Subcutaneous abdominal adipose tissue (tissue), 5 donors: Measurements from ENCODE around the gene ZNF311.
"Not testable (repeated sequence)": the region's sequence is repeated elsewhere in the genome, so short reads cannot be mapped to it uniquely, and the experiment has no call there.

Source experiments
- H3K27ac ChIP-seq: one replicate; pipeline ENCODE4 v1.7.0; 2013; ENCODE audit warnings: low read depth, mild to moderate bottlenecking, inconsistent platforms, low read length, moderate library complexity
- H3K27me3 ChIP-seq, 5 donors: one replicate each; pipeline ENCODE4 v1.7.0; 2013; ENCODE audit warnings: low read length in 5 of 5, inconsistent platforms in 1 of 5; ENCODE audit not compliant: control insufficient read depth in 5 of 5, insufficient read depth in 4 of 5
- H3K36me3 ChIP-seq, 5 donors: one replicate each; pipeline ENCODE4 v1.7.0; 2013; ENCODE audit warnings: low read length in 5 of 5; ENCODE audit not compliant: control insufficient read depth in 5 of 5, insufficient read depth in 5 of 5
- H3K4me1 ChIP-seq, 5 donors: one replicate each; pipeline ENCODE4 v1.7.0; 2013; ENCODE audit warnings: low read length in 5 of 5, mild to moderate bottlenecking in 3 of 5, moderate library complexity in 1 of 5; ENCODE audit not compliant: control insufficient read depth in 5 of 5, insufficient read depth in 5 of 5
- H3K4me3 ChIP-seq, 5 donors: one replicate each; pipeline ENCODE4 v1.7.0; 2013; ENCODE audit warnings: low read length in 5 of 5, low read depth in 1 of 5
- H3K9ac ChIP-seq, 5 donors: one replicate each; pipeline ENCODE4 v1.7.0; 2013; ENCODE audit warnings: low read length in 5 of 5, mild to moderate bottlenecking in 4 of 5, moderate library complexity in 3 of 5
- H3K9me3 ChIP-seq, 5 donors: one replicate each; pipeline ENCODE4 v1.7.0; 2013; ENCODE audit warnings: low read length in 5 of 5; ENCODE audit not compliant: control insufficient read depth in 5 of 5
- donor health status: healthy.
- donor health status: healthy.
- donor health status: healthy.
- donor health status: healthy.
- donor health status: healthy.

ZNF311 gene

DNA sequence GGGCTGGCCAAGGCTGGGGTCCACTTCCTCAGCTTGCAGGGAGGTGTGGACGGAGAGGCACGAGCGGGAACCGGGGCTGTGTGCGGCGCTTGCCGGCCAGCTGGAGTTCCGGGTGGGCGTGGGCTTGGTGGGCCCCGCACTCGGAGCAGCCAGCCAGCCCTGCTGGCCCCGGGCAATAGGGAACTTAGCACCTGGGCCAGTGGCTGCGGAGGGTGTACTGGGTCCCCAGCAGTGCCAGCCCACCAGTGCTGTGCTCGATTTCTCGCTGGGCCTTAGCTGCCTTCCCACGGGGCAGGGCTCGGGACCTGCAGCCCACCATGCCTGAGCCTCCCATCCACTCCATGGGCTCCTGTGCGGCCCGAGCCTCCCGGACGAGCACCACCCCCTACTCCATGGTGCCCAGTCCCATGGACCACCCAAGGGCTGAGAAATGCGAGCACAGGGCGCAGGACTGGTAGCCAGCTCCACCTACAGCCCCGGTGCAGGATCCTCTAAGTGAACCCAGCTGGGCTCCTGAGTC, 47.3 kb downstream of the ZNF311 start:
- peaks cover 0 to 11% (median 11%) of the 10 kb centered on the region in 5 donors for H3K4me1 ChIP-seq
- not testable (repeated sequence) for H3K9ac ChIP-seq, H3K9me3 ChIP-seq, H3K36me3 ChIP-seq, H3K4me3 ChIP-seq, H3K27ac ChIP-seq, H3K27me3 ChIP-seq

DNA sequence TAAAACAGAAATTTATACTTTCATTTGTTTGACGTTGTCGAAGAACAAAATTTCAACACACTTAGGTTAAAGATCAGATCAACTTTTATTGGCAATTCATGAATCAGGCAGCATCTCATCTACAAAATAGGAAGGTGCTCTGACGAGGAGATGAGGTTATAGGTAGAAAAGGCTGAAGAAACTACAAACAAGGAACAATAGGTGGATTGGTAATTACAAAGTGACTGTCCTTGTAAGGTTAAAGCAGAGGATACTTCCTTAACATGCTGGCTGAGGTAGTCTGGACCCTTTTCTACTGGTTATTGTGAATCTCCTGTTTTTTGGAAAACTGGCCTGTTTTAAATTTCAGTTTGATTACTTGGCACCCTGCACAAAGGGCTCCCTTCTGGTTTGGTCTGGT, 48.8 kb downstream of the ZNF311 start:
- H3K36me3 ChIP-seq, result no peaks in the 10 kb centered on the region
- peaks cover 0 to 8% (median 0%) of the 10 kb centered on the region in 5 donors for H3K27me3 ChIP-seq
- no peak overlapping the region for H3K27ac ChIP-seq
- no peaks in the 10 kb centered on the region for H3K9me3 ChIP-seq
- peaks cover 0 to 11% (median 11%) of the 10 kb centered on the region in 5 donors for H3K4me1 ChIP-seq
- no peak overlapping the region for H3K4me3 ChIP-seq
- no peak overlapping the region for H3K9ac ChIP-seq

GRCh38 chr6:28953585-28954258, 51.4 kb downstream of the ZNF311 start:
- H3K9me3 ChIP-seq, result no peaks in the 10 kb centered on the region
- H3K9ac ChIP-seq, result peak overlapping the region in 2 of 5 donors; percentile 46 to 47
- H3K27me3 ChIP-seq, result peaks cover 0 to 5% (median 0%) of the 10 kb centered on the region in 5 donors
- peak overlapping the region; percentile 50 to 75 (median 63) for H3K4me3 ChIP-seq
- H3K36me3 ChIP-seq, result no peaks in the 10 kb centered on the region
- H3K27ac ChIP-seq, result no peak overlapping the region
- H3K4me1 ChIP-seq, result peaks cover 2 to 11% (median 11%) of the 10 kb centered on the region in 5 donors

DNA sequence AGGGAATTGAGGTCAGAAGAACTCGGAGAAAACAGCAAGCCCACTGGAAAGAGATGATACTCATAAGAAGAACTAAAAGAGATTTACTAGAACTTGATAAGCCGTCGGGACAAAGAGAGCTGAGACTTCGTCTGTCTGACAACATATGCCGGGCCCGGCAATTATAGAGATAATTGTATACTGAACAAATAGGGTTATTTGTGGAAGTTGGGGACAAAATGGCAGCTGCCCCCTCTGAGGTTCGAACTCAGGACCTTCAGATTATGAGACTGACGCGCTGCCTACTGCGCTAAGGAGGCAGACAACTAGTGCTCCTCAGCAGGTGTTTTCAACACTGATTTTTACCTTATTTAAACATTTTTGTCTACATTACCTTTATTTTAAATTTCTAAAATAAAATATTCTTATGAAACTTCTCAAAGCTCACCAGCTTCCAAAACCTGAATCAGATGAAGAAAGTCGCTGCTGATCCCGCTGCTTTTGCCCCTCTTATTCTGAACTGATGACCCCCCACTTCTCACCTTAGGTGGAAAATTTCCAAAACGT, 52.0 kb downstream of the ZNF311 start:
- no peaks in the 10 kb centered on the region for H3K36me3 ChIP-seq
- H3K27ac ChIP-seq, result no peak overlapping the region
- peak overlapping the region in 2 of 5 donors; percentile 46 to 47 for H3K9ac ChIP-seq
- peaks cover 2 to 11% (median 11%) of the 10 kb centered on the region in 5 donors for H3K4me1 ChIP-seq
- H3K4me3 ChIP-seq, result peak overlapping the region; percentile 50 to 75 (median 63)
- H3K27me3 ChIP-seq, result peaks cover 0 to 5% (median 0%) of the 10 kb centered on the region in 5 donors
- H3K9me3 ChIP-seq, result no peaks in the 10 kb centered on the region

DNA sequence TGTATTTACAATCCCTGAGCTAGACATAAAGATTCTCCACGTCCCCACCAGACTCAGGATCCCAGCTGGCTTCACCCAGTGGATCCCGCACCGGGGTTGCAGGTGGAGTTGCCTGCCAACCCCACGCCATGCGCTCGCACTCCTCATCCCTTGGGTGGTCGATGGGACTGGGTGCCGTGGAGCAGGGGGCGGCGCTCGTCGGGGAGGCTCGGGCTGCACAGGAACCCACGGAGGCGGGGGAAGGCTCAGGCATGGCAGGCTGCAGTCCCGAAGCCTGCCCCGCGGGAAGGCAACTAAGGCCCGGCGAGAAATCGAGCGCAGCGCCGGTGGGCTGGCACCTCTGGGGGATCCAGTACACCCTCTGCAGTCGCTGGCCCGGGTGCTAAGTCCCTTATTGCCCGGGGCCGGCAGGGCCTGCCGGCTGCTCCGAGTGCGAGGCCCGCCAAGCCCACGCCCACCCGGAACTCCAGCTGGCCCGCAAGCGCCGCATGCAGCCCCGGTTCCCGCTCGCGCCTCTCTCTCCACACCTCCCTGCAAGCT, 55.4 kb downstream of the ZNF311 start:
- H3K36me3 ChIP-seq, H3K27me3 ChIP-seq, H3K9ac ChIP-seq, H3K9me3 ChIP-seq, H3K4me3 ChIP-seq, H3K27ac ChIP-seq: not testable (repeated sequence)
- H3K4me1 ChIP-seq, result peaks cover 2 to 11% (median 11%) of the 10 kb centered on the region in 5 donors

- H3K27me3 ChIP-seq, result peaks cover 0 to under 1% (median 0%) of the 10 kb centered on the region in 5 donors
- peaks cover 2 to 10% (median 9%) of the 10 kb centered on the region in 5 donors for H3K4me1 ChIP-seq
- H3K4me3 ChIP-seq, result no peak overlapping the region
- H3K9me3 ChIP-seq, result no peaks in the 10 kb centered on the region
- H3K27ac ChIP-seq, result no peak overlapping the region
- H3K36me3 ChIP-seq, result no peaks in the 10 kb centered on the region
- no peak overlapping the region for H3K9ac ChIP-seq
Measured at GRCh38 chr6:28948782-28949486, 56.2 kb downstream of the ZNF311 start.

DNA sequence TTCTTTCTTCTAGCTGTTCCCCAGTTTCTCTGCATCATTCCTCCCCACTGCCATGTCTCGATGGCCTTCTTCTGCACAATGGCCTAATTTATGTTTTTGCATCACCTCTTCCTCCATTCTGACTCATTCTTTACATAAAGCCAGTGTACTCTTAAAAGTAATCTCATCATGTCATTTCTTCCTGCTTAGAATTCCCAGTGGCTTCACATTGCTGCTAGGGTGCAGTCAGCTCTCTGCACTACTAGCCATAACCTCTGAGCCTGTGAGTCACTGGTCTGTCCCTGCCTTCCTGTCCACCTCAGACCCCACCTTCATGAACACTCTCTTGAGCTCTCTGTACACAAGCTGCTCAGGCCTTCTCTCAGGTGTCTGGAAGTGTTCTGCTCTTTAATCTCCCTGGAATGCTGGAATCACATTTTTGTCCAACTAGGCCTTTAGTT, 57.3 kb downstream of the ZNF311 start:
- Histone ChIP-seq H3K4me1 (peaks cover 0 to 13% (median 6%) of the 10 kb centered on the region in 5 donors), H3K4me3 (no peak overlapping the region), H3K27ac (no peak overlapping the region), H3K36me3 (no peaks in the 10 kb centered on the region), H3K27me3 (no peaks in the 10 kb centered on the region), H3K9me3 (no peaks in the 10 kb centered on the region), H3K9ac (no peak overlapping the region)

- Histone ChIP-seq H3K9me3 (no peaks in the 10 kb centered on the region), H3K4me3 (no peak overlapping the region), H3K27ac (no peak overlapping the region), H3K9ac (no peak overlapping the region), H3K36me3 (no peaks in the 10 kb centered on the region), H3K4me1 (peaks cover under 1 to 13% (median 6%) of the 10 kb centered on the region in 5 donors), H3K27me3 (no peaks in the 10 kb centered on the region)
Measured at GRCh38 chr6:28947067-28947765, 57.9 kb downstream of the ZNF311 start.

DNA sequence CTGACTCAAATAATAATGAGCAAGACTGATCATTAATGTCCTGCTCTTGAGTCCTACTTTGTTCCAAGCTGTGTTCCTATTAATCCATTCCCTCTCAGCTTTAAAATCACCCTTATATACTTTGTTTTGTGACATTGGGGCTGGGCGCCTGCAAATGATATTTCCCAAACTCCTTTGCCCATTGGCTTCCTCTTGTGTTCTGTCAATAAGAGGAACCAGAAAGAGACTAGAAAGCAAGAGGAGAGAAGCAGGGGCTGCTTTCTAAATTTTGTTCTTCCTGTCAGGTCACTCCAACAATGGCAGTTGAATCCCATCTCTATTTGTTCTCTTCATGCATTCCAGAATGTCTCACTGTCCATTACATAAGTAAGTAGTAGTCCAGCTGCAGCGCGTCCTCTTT, 59.8 kb downstream of the ZNF311 start:
- Histone ChIP-seq H3K27me3 (no peaks in the 10 kb centered on the region), H3K4me1 (peaks cover 0 to 30% (median 18%) of the 10 kb centered on the region in 5 donors), H3K36me3 (no peaks in the 10 kb centered on the region), H3K9me3 (no peaks in the 10 kb centered on the region), H3K9ac (no peak overlapping the region), H3K4me3 (no peak overlapping the region), H3K27ac (no peak overlapping the region)
